Cardiac muscle cell (in vitro differentiated cells and primary cell): ENCODE data around the gene KLHL41. TPM values are rescaled to one million over a fixed set of nuclear protein-coding genes. Genes with fewer than 3 reads are reported as not detected.
"Not testable (repeated sequence)": the region's sequence is repeated elsewhere in the genome, so short reads cannot be mapped to it uniquely, and the experiment has no call there.

ENCODE experiments used
- DNase-seq, 2 donors: peaks; one replicate each; pipeline versions ENCODE4 v3.0.0 to v3.0.0-alpha.2; 2010 to 2017; ENCODE audit warnings: low read depth in 1 of 2, low spot score in 1 of 2
- H3K27ac ChIP-seq: fragments of 200-600 bp; sonication (generic); 2 replicates; pipeline ENCODE4 v1.5.1; 2016
- H3K27me3 ChIP-seq: fragments of 200-600 bp; sonication (generic); 2 replicates; pipeline ENCODE4 v1.6.0; 2016; ENCODE audit warnings: control low read depth
- H3K36me3 ChIP-seq: fragments of 200-600 bp; sonication (generic); 2 replicates; pipeline ENCODE4 v1.5.1; 2016; ENCODE audit warnings: control low read depth
- H3K4me1 ChIP-seq: fragments of 200-600 bp; sonication (generic); 2 replicates; pipeline ENCODE4 v1.8.1; 2017; ENCODE audit warnings: low read depth, mild to moderate bottlenecking, mixed run types
- H3K4me3 ChIP-seq: fragments of 200-600 bp; sonication (generic); 2 replicates; pipeline ENCODE4 v1.5.1; 2016; ENCODE audit warnings: mild to moderate bottlenecking
- H3K9me3 ChIP-seq: fragments of 200-600 bp; sonication (generic); 2 replicates; pipeline ENCODE4 v1.5.1; 2017; ENCODE audit warnings: low read depth, mild to moderate bottlenecking, control low read depth
- polyA plus RNA-seq: library from polyadenylated mRNA; unstranded; fragments of >200 nt; fragmentation: Nextera tagmentation; extraction: Ambion mirVana; gene quantifications from 2 replicates; pipeline ENCODE4 v1.2.1, GENCODE V29; 2016
- total RNA-seq: library from RNA; depleted of rRNA; stranded (reverse); fragments of >200 nt; gene quantifications from 2 replicates; pipeline ENCODE4 v1.2.3, GENCODE V29; 2016
- TF ChIP-seq, protein P1 (sequence below): IDR thresholded peaks from 2 replicates; pipeline ENCODE4 v1.5.1; 2012; ENCODE audit warnings: low read depth, mild to moderate bottlenecking, low read length

Gene KLHL41
- total and polyA plus RNA-seq, 2 experiments from 2014 or later: 12.3 to 56.3 TPM

DNA sequence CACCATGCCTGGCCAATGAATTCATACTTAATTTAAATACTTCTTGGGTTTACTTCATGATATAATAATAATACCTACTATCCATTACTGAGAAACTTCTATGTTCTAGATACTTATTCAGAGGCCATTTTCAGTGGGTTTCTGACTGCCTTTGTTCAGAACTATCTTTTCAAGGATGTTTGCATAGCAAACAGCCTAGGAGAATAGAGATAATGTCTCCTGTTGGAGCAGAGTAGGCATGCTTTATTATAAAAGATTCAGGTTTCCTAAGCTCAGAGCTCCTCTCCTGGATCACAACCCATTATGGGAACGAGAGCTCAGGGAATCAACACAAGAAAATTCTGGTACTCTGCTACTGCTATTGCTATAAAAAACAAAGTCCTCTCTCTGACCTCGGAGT is 53.0 kb downstream of the KLHL41 start:
- Histone ChIP-seq H3K27me3 (no peaks in the 10 kb centered on the region), H3K4me1 (no peaks in the 10 kb centered on the region), H3K27ac (peak overlapping the region; percentile 39), H3K9me3 (no peaks in the 10 kb centered on the region), H3K4me3 (no peak overlapping the region), H3K36me3 (peaks cover 12% of the 10 kb centered on the region)
- DNase-seq: no peak
- TF ChIP-seq, protein P1, sequence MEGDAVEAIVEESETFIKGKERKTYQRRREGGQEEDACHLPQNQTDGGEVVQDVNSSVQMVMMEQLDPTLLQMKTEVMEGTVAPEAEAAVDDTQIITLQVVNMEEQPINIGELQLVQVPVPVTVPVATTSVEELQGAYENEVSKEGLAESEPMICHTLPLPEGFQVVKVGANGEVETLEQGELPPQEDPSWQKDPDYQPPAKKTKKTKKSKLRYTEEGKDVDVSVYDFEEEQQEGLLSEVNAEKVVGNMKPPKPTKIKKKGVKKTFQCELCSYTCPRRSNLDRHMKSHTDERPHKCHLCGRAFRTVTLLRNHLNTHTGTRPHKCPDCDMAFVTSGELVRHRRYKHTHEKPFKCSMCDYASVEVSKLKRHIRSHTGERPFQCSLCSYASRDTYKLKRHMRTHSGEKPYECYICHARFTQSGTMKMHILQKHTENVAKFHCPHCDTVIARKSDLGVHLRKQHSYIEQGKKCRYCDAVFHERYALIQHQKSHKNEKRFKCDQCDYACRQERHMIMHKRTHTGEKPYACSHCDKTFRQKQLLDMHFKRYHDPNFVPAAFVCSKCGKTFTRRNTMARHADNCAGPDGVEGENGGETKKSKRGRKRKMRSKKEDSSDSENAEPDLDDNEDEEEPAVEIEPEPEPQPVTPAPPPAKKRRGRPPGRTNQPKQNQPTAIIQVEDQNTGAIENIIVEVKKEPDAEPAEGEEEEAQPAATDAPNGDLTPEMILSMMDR: no peak

DNA sequence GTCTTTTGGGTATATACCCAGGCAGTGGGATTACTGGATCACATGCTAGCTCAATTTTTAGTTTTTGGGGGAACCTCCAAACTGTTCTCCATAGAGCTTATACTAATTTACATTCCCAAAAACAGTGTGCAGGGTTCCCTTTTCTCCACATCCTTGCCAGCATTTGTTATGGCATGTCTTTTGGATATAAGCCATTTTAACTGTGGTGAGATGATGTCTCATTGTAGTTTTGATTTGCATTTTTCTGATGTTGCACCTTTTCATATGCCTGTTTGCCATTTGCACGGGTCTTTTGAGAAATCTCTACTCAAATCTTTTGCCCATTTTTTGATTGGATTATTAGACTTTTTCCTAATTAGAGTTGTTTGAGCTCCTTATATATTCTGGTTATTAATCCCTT is 56.2 kb downstream of the KLHL41 start:
- Histone ChIP-seq H3K4me1 (peaks cover 8% of the 10 kb centered on the region), H3K4me3 (no peak overlapping the region), H3K9me3 (no peaks in the 10 kb centered on the region), H3K27ac (no peak overlapping the region), H3K27me3 (no peaks in the 10 kb centered on the region), H3K36me3 (peaks cover 11% of the 10 kb centered on the region)
- DNase-seq: no peak
- TF ChIP-seq, protein P1: no peak

GRCh38 chr2:169569948-169570347 is 60.4 kb downstream of the KLHL41 start:
- Histone ChIP-seq H3K4me1 (peaks cover 24% of the 10 kb centered on the region), H3K9me3 (no peaks in the 10 kb centered on the region), H3K36me3 (peaks cover 15% of the 10 kb centered on the region), H3K4me3 (no peak overlapping the region), H3K27ac (no peak overlapping the region), H3K27me3 (no peaks in the 10 kb centered on the region)
- DNase-seq: no peak
- TF ChIP-seq, protein P1: no peak

DNA sequence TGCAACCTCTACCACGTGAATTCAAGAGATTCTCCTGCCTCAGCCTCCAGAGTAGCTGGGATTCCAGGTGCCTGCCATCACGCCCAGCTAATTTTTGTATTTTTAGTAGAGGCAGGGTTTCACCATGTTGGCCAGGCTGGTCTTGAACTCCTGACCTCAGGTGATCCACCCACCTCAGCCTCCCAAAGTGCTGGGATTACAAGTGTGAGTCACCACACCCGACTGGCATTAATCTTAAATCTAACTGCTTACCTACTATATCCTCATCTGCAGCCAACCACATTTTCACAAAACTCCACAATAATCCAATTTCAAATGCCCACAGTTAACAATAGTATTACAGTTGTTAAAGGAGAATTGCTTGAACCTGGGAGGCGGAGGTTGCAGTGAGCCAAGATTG is 61.2 kb downstream of the KLHL41 start:
- not testable (repeated sequence) for H3K27me3 ChIP-seq, H3K9me3 ChIP-seq, DNase-seq, H3K4me3 ChIP-seq, H3K27ac ChIP-seq
- H3K36me3 ChIP-seq: peaks cover 15% of the 10 kb centered on the region
- peaks cover 24% of the 10 kb centered on the region for H3K4me1 ChIP-seq

GRCh38 chr2:169571571-169571970 is 62.1 kb downstream of the KLHL41 start:
- Histone ChIP-seq H3K36me3 (peaks cover 15% of the 10 kb centered on the region), H3K4me3 (peak overlapping the region; percentile 49), H3K4me1 (peaks cover 24% of the 10 kb centered on the region), H3K27me3 (no peaks in the 10 kb centered on the region), H3K9me3 (no peaks in the 10 kb centered on the region), H3K27ac (no peak overlapping the region)
- DNase-seq: no peak
- TF ChIP-seq, protein P1: no peak

DNA sequence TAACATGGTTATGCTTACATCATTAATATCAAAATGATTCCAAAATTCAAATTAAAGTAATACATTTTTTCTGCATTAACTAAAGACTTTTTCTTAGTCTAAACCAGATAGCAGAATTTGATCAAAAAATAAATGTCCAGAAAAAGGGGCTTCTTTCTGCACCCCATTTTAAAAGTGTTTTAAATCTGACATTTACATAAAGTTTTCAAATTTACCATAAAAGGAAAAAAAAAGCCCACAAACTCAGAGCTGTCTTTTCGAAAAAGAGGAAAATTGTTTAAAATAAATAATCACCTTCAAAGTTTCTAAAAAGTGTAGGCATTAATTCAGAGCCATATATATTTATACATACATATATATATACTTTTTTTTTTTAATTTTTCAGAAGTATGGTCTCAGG is 62.7 kb downstream of the KLHL41 start:
- Histone ChIP-seq H3K27ac (peak overlapping the region; percentile 89), H3K27me3 (no peaks in the 10 kb centered on the region), H3K36me3 (peaks cover 12% of the 10 kb centered on the region), H3K9me3 (no peaks in the 10 kb centered on the region), H3K4me3 (peak overlapping the region; percentile 49), H3K4me1 (peaks cover 24% of the 10 kb centered on the region)
- TF ChIP-seq, protein P1: no peak
- DNase-seq: no peak
